Superior temporal gyrus (tissue), 1 donor: ENCODE data around the gene PRR14L.
"Not testable (repeated sequence)": the region's sequence is repeated elsewhere in the genome, so short reads cannot be mapped to it uniquely, and the experiment has no call there.

Experiments
- DNase-seq: peaks from one replicate; pipeline ENCODE4 v3.0.0-alpha.2; 2016; ENCODE audit errors: extremely low spot score

PRR14L gene

DNA sequence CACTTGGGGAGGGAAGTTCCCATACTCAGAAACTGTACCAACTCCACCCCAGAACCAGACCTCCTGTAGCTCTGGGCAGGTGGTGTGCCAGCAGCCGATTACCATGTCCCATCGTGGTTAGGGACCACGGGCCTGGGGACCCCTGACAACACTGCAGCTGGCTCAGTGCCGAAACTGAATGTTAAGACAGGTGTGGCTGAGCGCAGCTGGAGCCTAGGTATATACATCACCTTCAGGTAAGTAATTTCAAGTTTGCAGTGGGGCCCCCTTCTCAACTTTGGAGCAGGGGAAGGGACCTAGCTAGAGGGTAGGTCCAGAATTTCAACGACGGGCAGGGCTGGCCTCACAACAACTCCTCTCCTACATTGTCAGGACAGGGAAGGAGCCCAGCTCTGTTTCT is 67.2 kb downstream of the PRR14L start:
- DNase-seq, result no peak

DNA sequence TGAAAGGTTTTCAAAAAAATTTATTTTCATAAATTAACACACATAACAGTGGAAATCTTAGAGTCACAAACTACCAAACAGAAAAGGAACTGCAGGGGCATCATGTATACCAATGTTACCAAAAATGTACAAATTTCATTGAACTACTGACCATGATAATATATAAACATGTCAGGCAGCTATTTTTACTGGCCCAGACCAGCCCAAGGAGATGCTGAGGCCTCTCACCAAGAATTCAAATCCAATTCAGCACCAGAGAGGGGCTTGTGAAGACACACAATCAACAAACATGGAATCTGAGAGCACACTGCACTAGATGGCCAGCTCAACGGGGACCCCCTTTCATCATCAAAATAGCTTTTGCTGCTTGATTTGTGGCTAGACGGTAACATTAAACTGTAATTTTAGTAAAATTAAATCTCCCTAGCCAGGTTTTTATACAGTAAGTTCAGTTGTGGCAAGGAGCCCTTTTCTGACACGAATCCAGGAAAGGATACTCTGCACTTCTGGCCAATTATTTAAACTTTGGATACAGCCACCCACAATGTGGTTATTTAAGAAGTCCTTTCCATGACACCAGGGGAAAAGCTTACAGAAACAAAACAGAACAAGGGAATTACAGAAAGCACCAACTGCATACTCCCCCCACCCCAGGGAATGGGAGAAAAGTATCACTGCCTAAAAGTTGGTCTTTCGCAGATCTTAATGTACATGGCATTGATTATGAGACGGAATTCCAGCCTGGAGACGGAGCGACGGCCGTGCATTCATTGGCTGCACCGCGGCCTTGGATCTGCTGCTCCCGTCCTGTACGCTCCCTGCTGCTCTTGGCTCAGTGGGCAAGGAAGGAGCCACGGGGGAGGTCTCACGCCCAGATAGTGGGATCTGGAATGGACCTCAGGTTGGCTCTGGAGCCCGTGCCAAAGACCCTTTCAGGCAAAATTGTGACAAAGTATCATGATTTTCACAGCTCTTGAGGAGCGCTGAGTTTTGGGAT is 68.3 kb downstream of the PRR14L start:
- DNase-seq, result no peak

DNA sequence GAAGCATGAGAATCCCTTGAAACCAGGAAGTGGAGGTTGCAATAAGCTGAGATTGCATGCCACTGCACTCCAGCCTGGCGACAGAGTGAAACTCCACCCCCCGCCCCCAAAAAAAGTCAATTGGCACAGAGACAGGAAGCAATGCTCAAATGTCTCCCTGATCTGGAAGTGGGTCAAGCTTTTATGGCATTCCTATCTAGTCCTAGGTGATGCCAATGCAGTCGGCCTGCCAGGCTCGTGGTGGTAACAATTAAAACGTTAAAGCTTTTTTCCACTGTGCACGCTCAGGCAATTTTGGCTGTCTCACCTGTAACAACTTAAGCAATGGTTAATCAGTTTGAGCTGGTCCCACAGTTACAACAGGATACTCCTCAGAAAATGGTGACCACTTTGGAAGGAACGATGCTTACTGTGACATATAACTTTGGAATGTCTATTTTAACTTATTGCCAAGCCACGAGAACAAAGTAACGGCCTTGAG is 69.0 kb downstream of the PRR14L start:
- DNase-seq, result no peak

DNA sequence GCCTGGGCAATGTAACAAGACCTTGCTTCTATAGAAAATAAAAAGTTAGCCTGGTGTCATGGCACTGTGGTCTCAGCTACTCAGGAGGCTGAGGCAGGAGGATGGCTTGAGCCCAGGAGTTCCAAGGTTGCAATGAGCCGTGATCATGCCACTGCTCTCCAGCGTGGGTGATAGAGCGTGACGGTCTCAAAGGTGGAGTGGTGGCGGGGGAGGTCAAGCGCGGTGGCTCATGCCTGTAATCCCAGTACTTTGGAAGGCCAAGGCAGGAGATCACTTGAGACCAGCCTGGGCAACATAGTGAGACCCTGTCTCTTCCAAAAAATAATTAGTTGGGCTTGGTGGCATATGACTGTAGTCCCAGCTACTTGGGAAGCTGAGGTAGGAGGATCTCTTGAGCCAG is 71.2 kb downstream of the PRR14L start:
- DNase-seq, result no peak

DNA sequence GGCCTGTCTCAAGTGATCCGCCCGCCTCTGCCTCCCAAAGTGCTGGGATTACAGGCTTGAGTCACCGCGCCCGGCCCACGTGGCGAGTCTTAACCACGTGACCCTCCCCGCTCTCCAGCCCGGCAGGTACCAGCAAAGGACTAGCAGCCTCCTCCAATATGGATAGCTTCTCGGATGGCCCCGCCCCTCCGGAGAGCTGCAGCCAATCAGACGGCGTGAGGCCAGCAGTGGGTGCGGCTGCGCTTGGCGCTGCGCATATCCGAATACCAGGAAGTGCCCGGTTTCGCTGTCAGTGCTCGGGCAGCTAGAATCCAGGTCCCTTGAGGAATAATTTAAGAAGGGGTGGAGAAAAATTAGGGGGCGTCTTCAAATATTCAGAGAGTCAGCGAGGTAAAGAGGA is 73.2 kb downstream of the PRR14L start:
- DNase-seq, result peak; percentile 86

DNA sequence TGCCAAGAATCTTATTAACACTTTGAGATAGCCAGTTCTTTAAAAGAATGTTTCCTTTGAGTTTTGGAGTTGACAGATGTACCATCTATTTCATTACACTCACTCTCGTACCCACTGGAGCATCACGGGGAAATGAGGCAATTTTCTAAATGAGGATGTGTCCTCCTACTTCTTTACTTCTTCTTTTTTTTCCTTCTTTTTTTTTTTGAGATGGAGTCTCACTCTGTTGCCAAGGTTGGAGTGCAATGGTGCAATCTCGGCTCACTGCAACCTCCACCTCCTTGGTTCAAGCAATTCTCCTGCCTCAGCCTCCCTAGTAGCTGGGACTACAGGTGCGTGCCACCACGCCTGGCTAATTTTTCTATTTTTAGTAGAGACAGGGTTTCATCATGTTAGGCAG is 75.7 kb downstream of the PRR14L start:
- DNase-seq, result peak; percentile 57

DNA sequence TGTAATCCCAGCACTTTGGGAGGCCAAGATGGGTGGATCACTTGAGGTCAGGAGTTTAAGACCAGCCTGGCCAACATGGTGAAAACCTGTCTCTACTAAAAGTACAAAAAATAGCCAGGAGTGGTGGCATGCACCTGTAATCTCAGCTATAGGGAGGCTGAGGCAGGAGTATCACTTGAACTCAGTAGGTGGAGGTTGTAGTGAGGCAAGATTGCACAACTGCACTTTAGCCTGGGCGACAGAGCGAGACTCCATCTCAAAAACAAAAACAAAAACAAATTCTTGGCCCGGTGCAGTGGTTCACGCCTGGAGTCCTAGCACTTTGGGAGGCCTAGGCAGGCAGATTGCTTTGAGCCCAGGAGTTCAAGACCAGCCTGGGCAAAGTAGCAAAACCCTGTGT is 81.1 kb downstream of the PRR14L start:
- DNase-seq, result not testable (repeated sequence)

DNA sequence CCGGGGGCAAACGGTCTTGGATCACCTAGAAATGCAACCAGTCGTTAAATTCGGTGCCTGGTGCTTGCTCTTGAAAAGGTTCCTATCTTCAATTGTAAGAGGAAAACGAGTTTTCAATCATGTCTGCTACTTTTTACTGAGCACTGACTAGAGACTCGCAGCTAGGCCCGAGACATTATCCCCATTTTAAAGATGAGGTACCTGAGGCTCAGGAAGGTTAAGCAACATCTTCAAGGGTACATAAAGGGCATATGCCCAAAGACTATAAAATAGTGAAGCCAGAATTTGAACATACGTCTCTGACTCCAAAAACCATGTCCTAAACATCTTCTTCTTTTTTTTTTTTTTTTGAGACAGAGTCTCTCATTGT is 87.3 kb downstream of the PRR14L start:
- DNase-seq, result no peak

DNA sequence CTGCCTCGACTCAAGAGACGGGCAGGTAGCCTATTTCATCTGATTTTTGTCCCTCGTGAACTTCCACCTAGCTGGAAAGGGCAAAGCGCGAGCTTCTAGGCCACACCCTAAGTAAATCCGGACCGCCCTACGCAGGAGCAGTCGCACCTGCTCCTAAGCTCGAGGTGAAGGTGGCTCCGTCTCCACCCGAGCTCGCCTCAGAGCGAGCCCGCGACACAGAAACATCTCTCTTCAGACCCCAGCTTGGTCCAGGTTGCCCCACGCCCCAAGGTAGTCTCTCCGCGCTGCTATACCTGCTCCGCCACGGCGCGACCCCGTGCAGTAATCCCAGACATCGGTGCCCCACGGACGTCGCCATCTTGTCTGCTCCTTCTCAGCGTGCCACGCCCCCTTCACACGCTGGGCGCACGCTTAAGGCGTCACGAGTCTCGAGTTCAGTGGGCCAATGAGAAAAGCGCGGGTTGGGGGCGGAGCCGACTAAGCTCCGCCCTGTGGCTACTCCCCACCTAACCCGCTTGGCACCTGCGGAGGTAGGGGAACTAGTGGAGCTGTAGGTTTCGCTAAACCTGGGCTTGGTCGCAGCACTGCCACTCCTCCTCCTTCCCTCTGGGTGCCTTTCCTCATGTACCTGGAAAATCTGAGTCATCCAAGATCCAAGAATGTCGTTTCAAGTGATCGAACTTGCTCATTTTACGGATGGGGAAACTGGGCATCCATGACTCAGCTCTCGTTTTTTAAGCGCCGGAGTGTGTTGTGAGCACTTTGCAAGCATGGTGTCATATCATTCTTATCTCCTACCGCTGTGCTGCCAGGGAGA is 87.9 kb downstream of the PRR14L start, which contains the start of gene PISD:
Gene PISD, minus strand, starts transcription at position 365 of the 817 bp plus-strand sequence. Its CDS starts 7 bp downstream, at position 358.
- peak; percentile 97 for DNase-seq

DNA sequence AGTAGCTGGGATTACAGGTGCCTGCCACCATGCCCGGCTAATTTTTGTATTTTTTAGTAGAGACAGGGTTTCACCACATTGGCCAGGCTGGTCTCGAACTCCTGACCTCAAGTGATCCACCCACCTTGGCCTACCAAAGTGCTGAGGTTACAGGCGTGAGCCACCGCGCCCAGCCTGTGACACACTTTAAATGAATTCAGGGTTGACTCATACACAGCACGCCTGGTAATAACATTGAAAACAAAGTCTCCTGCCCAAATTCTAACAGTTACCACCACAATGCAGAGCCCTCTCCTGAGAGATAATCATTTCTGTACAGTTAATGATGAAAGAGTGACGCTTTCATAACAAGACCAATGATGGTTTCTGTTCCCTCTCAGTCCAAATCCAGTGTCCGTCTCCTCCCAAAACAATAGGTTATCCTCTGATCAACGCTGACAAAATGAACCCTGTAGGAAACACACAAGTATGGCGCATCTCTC is 89.0 kb downstream of the PRR14L start:
- not testable (repeated sequence) for DNase-seq

DNA sequence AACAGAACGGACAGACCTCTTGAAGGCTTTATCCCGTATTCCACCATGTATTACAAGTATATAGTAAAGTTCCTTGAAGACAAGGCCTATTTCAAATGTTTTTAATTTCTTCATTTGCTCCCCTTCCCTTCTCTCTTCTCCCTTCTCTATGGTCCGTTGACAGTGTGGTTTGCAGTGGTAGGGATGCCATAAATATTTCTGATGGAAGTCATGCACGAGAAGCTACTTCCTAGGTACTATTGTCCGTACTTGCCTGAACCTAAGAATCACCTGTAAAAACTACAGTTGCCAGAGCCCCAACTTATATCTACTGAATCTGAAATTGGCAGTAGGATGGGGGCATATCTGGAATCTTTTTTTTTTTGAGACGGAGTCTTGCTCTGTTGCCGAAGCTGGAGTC is 90.7 kb downstream of the PRR14L start:
- no peak for DNase-seq

DNA sequence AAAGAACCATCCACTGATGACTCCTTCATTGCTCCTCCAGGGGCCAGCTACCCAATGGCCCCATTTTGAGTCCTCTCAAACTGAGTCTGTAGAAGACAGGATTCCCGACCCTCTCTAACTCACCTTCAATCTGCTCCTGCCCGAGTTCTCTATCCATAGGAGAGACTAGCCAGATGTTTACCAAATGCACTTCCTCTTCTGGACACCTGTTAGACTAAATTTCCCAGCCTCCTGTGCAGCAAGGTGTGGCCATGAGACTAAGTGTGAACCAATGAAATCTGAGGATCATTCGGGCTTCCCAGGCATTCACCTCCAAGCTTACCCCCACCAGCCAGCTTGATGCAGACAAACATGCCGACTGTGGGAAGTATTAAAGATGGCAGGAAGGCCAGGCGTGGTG is 95.5 kb downstream of the PRR14L start:
- DNase-seq, result no peak

DNA sequence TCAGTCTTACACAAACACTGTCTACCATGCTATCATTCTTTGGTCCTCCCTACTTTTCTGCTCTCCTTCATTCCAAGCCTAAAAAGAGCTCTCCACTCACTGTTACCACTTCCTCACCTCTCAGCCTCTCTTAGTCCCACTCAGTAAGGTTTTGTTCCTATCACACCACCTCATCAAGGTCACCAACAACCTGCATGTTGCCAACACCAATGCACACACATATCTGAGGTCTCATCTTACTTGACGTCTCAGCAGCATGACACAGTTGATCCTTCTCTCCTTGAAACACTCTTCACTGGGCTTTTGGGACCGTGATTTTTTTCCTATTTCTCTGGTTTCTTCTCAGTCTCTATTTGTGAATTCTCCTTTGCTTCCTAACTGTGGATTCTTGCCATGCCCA is 96.0 kb downstream of the PRR14L start:
- DNase-seq, result no peak

DNA sequence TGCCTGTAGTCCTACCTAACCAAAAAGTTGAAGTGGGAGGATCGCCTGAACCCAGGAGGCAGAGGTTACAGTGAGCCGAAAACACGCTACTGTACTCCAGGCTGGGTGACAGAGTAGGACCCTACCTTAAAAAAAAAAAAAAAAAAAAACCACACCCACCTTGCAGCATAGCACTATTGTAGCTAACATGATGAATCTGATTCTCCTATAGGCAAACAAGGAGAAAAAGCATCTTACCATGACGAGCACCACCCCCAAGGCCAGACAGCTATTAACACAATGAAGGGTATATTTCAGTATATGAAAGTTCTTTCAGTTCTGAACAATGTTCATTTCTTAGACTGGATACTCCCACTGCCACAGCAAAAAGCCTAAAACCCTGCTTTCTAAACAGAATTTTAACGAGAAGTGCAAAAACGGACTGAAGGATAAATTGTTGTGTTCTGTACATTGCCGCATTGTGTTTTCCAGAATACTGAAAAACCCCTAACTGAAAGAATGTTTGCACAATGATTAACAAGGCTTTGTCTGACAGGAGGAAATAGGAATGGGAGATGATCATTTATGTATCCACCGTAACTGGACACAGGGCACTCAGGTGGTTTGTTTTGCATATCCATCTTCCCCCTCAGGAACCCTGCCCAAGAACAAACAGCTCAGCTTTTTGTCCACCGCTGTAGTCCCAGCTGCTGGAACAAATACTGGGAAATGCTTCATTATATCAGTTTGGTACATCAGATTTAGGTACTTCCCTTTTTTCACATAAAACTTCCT is 96.8 kb downstream of the PRR14L start:
- DNase-seq, result no peak

DNA sequence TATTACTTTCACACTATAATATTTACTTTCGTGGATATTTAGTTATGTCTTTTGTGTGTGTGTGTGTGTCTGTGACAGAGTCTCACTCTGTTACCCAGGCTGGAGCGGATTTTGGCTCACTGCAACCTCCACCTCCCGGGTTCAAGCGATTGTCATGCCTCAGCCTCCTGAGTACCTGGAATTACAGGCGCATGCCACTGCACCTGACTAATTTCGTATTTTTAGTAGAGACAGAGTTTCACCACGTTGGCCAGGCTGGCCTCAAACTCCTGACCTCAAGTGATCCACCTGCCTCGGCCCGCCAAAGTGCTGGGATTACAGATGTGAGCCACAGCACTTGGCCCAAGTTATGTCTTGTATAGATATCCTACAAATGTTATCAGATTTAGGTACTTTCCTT is 97.8 kb downstream of the PRR14L start:
- no peak for DNase-seq

DNA sequence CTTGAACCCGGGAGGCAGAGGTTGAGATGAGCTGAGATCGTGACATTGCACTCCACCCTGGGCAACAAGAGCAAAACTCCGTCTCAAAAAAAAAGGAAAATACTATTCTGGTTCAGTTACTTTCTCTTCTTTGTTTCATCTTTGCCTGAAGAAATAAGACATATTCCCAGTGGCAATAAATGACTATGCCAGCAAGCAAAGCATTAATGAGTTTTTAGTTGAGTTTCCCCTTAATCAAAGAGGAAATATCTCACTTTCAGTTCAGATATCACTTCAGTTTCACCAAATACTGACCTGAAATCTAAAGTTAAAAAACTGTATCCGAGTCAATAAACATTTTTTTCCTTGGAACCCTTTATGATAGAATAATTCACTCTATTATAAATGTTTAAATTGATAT is 98.3 kb downstream of the PRR14L start:
- no peak for DNase-seq

DNA sequence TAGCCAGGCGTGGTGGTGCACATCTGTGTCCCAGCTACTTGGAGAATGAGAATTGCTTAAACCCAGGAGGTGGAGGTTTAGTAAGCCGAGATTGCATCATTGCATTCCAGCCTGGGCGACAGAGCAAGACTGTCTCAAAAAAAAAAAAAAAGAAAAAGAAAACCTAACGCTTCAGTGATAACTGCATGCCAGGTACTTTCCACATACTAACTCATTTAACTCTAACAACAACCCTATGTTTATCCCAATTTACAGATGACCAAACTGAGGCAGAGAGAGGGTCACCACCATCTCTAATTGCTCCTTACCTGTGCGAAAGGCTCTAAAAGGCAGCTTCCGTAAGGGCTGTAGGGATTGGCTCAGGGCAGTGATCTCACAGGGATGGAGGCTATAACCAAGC is 99.5 kb downstream of the PRR14L start:
- no peak for DNase-seq

DNA sequence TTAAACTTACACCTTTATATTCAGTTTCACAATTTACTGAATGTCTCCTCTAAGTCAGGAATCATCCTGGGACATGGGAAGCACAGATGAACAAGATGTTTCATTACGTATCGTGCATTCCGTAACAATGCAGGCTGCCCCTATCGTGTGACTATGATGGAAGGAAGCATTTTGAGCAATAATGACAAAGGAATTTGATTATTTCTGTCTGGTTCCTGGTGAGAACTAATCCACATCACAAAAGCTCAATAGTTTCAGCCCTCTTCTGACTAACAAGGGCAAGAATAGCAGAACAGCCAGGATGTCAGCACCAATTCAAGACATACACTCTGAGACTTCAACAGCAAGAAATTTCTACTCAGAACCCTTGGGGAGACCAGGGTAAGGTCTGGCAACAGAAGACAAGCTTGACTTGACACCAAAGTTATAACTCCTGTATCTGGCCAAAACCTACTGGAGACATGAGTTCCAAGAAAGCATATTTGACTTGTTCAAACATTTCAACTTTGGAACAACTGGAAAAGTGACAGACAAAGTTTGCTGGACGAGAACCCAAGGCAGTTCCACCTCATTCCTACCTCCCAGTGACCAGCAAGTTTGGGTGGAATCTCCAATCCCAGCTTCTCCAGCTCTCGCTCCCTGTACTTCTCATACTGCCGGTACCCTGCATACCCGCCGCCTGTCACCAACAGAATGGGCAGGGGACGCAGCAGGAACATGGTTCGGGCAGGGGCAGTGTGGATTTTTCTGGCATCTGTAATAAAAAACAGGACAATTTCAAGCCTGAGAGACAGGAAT is 102.2 kb downstream of the PRR14L start:
- no peak for DNase-seq

DNA sequence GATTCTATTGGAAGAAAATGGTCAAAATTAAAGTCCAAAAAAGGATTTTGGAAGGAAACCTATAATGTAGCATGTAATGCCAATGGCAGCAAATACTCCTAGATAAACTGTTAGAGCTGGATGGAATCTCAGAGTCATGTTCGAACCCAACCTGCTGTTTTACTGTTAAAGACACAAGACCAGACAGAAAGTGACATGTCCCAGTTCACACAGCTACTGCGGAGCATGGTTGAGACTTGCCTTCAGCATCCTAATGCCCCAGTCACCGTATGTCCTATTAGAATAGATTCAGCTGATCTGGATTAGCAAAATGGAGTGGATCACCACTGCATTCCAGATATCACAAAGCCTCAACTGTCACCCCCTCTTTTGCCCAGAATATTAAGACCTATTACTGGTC is 102.9 kb downstream of the PRR14L start:
- DNase-seq, result no peak

DNA sequence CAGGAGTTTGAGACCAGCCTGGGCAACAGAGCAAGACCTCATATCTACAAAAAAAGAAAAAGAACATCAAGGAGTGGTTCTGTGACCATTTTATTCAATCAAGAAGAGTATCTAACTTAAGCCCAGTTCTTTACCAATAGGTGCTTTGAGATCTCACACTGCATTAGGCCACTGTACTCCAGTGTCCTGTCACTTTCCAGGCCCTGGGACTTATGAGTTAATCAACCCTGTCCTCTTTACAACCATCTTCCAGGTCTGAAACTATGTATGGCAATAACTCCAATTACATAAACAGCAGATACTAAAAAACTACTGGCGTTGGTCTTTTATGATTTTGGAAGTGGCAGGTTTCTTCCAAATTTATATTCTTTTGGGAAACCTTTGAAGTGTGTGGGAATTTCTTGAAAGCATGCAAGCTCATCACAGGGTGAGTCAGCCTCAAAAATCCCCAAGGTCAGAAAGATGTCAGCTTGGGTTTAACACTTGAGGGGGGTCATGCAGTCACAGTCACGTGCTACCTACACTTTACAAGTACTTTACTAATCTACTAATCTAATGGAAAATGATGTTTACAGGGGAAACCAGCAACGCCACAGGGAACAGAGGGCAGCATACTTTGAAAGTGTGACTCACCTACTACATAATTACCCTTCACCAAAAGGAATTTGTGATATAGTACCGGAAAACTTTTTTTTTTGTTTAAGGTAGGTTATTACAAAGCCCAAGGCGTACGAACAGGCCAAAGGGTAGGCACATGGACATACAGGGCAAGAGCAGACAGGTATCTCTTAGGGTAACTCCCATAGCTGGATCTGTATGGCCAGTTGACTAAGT is 103.5 kb downstream of the PRR14L start:
- no peak for DNase-seq
